Transverse colon (tissue), 4 donors: ENCODE measurements around the gene MCF2L2.

Experiments
- EP300 ChIP-seq: sonication (generic); formaldehyde crosslinking; IDR thresholded peaks from one replicate; pipeline ENCODE4 v1.6.1; 2017; ENCODE audit warnings: antibody characterized with exemption, low read depth
- POLR2A ChIP-seq: fragments of 450-650 bp; IDR thresholded peaks from one replicate; pipeline ENCODE4 v1.6.1; 2016; ENCODE audit warnings: antibody characterized with exemption, mild to moderate bottlenecking, moderate library complexity
- POLR2AphosphoS5 ChIP-seq, 3 donors: sonication (generic); formaldehyde crosslinking; IDR thresholded peaks; one replicate each; pipeline ENCODE4 v1.6.1; 2016; ENCODE audit warnings: antibody characterized with exemption in 3 of 3
- TF ChIP-seq, protein P1 (sequence below), 5 experiments: fragments of 200-600 bp in 3 of 5; fragments of 450-650 bp in 2 of 5; sonication (generic) in 3 of 5; IDR thresholded peaks; 1 replicate in 2 of 5; 2 replicates in 3 of 5; pipeline ENCODE4 v1.5.1; 2016 to 2017; ENCODE audit warnings: antibody characterized with exemption in 5 of 5, inconsistent platforms in 3 of 5, mild to moderate bottlenecking in 2 of 5, moderate library complexity in 1 of 5

DNA sequence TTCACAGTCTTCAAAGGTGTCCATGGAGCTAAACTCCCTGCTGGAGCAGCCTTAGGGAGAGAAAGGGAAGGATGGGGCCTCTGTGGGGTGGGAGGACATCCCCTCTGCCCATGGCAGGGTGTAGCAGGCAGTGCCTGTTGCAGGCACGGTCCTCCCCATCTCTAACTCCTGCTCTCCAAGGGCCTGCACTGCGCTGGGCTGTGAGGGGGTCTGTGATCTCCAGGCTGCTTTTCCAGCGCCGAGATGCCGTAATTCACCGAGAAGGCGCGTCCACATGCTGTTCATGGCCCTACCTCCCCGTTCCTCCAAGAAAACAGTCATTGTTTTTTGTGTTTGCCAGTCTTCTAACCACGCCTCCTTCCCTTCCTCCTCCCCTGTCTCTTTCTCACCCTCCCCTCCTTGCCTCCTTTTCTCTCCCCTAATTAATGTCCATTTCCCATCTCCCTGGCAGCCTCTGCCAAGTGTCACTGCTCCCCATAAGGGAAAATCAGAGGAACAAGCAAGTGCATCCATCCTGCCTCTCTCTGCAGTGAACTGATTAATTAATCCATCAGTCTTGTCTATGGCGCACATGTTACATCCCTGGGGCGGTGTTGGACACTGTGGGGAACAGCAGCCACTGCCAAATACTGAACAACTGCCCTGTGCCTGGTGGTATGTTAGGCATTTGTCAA is 248.2 kb downstream of the MCF2L2 start:
- TF ChIP-seq, protein P1, sequence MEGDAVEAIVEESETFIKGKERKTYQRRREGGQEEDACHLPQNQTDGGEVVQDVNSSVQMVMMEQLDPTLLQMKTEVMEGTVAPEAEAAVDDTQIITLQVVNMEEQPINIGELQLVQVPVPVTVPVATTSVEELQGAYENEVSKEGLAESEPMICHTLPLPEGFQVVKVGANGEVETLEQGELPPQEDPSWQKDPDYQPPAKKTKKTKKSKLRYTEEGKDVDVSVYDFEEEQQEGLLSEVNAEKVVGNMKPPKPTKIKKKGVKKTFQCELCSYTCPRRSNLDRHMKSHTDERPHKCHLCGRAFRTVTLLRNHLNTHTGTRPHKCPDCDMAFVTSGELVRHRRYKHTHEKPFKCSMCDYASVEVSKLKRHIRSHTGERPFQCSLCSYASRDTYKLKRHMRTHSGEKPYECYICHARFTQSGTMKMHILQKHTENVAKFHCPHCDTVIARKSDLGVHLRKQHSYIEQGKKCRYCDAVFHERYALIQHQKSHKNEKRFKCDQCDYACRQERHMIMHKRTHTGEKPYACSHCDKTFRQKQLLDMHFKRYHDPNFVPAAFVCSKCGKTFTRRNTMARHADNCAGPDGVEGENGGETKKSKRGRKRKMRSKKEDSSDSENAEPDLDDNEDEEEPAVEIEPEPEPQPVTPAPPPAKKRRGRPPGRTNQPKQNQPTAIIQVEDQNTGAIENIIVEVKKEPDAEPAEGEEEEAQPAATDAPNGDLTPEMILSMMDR (IDR thresholded peaks at IDR 0.05), result no peak
- no peak for TF ChIP-seq POLR2A
- TF ChIP-seq POLR2AphosphoS5 (IDR thresholded peaks at IDR 0.05), result no peak
- no peak for TF ChIP-seq EP300
